Measurements from ENCODE around the gene BOK.

The BOK gene

GRCh38 chr2:241619597-241620418 lies 61.3 kb downstream of the BOK start:
- no peaks in the 10 kb centered on the region for H3K27me3 Mint-ChIP-seq
- peaks cover 19% of the 10 kb centered on the region for H3K9me3 Mint-ChIP-seq
- peak; percentile 36 for DNase-seq
- H3K4me3 Mint-ChIP-seq: no peak overlapping the region
- H3K36me3 Mint-ChIP-seq (ENCODE audit: low read depth): peaks cover 66% of the 10 kb centered on the region
- peak overlapping the region; percentile 93 for H3K27ac Mint-ChIP-seq
- H3K4me1 Mint-ChIP-seq (ENCODE audit: low read depth): peaks cover 50% of the 10 kb centered on the region

- Mint-ChIP-seq H3K27ac (peak overlapping the region; percentile 93), H3K4me1 (ENCODE audit: low read depth) (peaks cover 50% of the 10 kb centered on the region), H3K4me3 (no peak overlapping the region), H3K36me3 (ENCODE audit: low read depth) (peaks cover 65% of the 10 kb centered on the region), H3K9me3 (peaks cover 19% of the 10 kb centered on the region), H3K27me3 (no peaks in the 10 kb centered on the region)
- DNase-seq: peak; percentile 64
Observed at GRCh38 chr2:241620419-241620769, 61.8 kb downstream of the BOK start.

All from activated T-cell treated with anti-CD3 and anti-CD28 coated beads, Interleukin-2, amount 50 U/mL, for 24 hours (primary cell).